Sigmoid colon (tissue), 7 donors: Measurements from ENCODE around the gene CSN2. TPM values are rescaled to one million over a fixed set of nuclear protein-coding genes. Genes with fewer than 3 reads are reported as not detected.

Experiments used
- DNase-seq: peaks from one replicate; pipeline ENCODE4 v3.0.0-alpha.2; 2019
- H3K27ac ChIP-seq, 4 donors: fragments of 200-600 bp; sonication (generic); one replicate each; pipeline ENCODE4 v1.5.1; 2016 to 2019; ENCODE audit warnings: mild to moderate bottlenecking in 1 of 4
- H3K27me3 ChIP-seq, 3 donors: fragments of 200-600 bp; sonication (generic); one replicate each; pipeline ENCODE4 v1.5.1; 2019; ENCODE audit warnings: mild to moderate bottlenecking in 1 of 3
- H3K36me3 ChIP-seq, 4 donors: fragments of 200-600 bp; sonication (generic); one replicate each; pipeline ENCODE4 v1.5.1; 2016 to 2019
- H3K4me1 ChIP-seq, 4 donors: fragments of 200-600 bp; sonication (generic); one replicate each; pipeline ENCODE4 v1.5.1; 2017 to 2019
- H3K4me3 ChIP-seq, 4 donors: fragments of 200-600 bp; sonication (generic); one replicate each; pipeline ENCODE4 v1.5.1; 2017 to 2019; ENCODE audit warnings: mild to moderate bottlenecking in 2 of 4, moderate library complexity in 1 of 4
- H3K9me3 ChIP-seq, 4 donors: fragments of 200-600 bp in 3 of 4; sonication (generic) in 3 of 4; one replicate each; pipeline versions ENCODE4 v1.5.1 to v1.6.1; 2013 to 2019
- CTCF ChIP-seq, 4 experiments: fragments of 450-650 bp in 3 of 4; fragments of 200-600 bp in 1 of 4; IDR thresholded peaks; one replicate each; pipeline ENCODE4 v1.5.1; 2016 to 2019; ENCODE audit warnings: antibody characterized with exemption in 4 of 4, mild to moderate bottlenecking in 3 of 4, moderate library complexity in 2 of 4
- EP300 ChIP-seq, 4 donors: sonication (generic); formaldehyde crosslinking; IDR thresholded peaks; one replicate each; pipeline ENCODE4 v1.6.1; 2017; ENCODE audit warnings: antibody characterized with exemption in 4 of 4
- POLR2A ChIP-seq, 2 donors: fragments of 450-650 bp; IDR thresholded peaks; one replicate each; pipeline ENCODE4 v1.6.1; 2016; ENCODE audit warnings: antibody characterized with exemption in 2 of 2, mild to moderate bottlenecking in 2 of 2, moderate library complexity in 2 of 2
- POLR2AphosphoS5 ChIP-seq, 4 donors: sonication (generic); formaldehyde crosslinking; IDR thresholded peaks; one replicate each; pipeline ENCODE4 v1.6.1; 2017; ENCODE audit warnings: antibody characterized with exemption in 4 of 4
- WGBS, 2 donors: extraction: QIAGEN DNeasy Blood & Tissue Kit; methylation state at CpG; one replicate each; pipeline ENCODE4 v1.1.7; 2013; 5-methylcytosine and 5-hydroxymethylcytosine counted together
- intact Hi-C: fragments of 100-400 bp; cut with DNase I; formaldehyde crosslinking; loops from one replicate; pipeline ENCODE4 v1.15.1; 2023
- polyA plus RNA-seq, 3 donors: library from polyadenylated mRNA; stranded (reverse); fragments of 200-250 nt; gene quantifications; one replicate each; pipeline ENCODE4 v1.2.3, GENCODE V29; 2013
- total RNA-seq, 4 donors: library from RNA; depleted of rRNA; stranded (reverse); fragments of >200 nt; gene quantifications; one replicate each; pipeline ENCODE4 v1.1.0, GENCODE V29; 2016
- donor health status: healthy with polysubstance abuse.
- donor health status: Bipolar disorder and iron deficiency.
- donor health status: healthy.

CSN2 gene, protein sequence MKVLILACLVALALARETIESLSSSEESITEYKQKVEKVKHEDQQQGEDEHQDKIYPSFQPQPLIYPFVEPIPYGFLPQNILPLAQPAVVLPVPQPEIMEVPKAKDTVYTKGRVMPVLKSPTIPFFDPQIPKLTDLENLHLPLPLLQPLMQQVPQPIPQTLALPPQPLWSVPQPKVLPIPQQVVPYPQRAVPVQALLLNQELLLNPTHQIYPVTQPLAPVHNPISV
- 1 to 10 TPM in 1 of 4 donors, not detected in 3; 1.1 TPM for total RNA-seq
- under 1 TPM in 1 of 3 donors, not detected in 2; 0.25 TPM for polyA plus RNA-seq

DNA sequence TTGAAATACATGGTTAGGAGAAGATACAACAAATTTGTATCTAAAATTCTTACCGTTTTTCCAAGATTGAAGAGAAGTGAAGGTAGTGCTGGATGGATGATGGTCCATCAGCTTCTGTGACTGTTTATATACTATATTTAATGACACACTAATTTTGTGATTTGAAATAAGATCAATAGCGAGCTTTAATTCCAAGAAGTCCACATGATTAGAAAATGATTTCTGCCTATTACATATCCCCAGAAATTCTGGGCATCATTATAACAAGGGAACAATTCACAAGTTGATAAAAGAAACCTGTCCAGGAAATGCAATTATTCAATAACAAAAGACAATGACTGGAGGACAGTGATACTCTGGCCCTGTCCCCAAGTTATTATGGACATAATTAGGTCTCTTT lies at the start of gene CSN2:
CSN2 (minus strand) TSS at position 101 of the 400 bp plus-strand sequence. CDS start 4,733 bp downstream, outside the sequence.
- Histone ChIP-seq H3K9me3 (no peaks in the 10 kb centered on the region), H3K27ac (no peak within 1 kb of the TSS), H3K27me3 (no peaks in the 10 kb centered on the region), H3K4me1 (no peaks in the 10 kb centered on the region), H3K4me3 (no peak within 1 kb of the TSS), H3K36me3 (no peaks in the 10 kb centered on the region)
- 87 to 89% methylated on average over 2 of the region's 2 CpGs for WGBS, 2 donors
- no peak for TF ChIP-seq POLR2A (IDR thresholded peaks at IDR 0.05)
- no peak for TF ChIP-seq CTCF (IDR thresholded peaks at IDR 0.05)
- no peak for TF ChIP-seq EP300 (IDR thresholded peaks at IDR 0.05)
- TF ChIP-seq POLR2AphosphoS5 (IDR thresholded peaks at IDR 0.05) = no peak
- intact Hi-C loops = no loop called here
- no peak for DNase-seq

DNA sequence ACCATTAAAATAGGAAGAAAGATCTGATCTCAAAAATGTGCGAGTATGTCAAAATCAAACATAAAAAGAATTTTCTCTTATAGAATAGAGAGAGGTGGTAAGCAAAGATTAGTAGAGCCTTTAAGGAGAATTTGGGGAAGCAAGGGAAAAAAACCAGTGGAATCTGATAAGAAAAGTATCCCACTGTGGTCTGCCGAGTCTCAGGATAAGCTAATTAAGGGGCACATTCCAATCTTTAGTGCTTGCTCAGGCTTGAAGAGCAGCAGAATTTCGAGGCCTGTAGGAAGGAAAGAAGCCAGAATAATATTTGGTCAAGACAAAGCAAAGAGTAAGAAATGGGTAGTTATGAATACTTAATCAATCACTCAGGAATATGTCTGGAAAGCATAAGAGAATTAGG lies 43.2 kb upstream of the CSN2 start:
- TF ChIP-seq EP300 (IDR thresholded peaks at IDR 0.05) (no peak), POLR2A (IDR thresholded peaks at IDR 0.05) (no peak), POLR2AphosphoS5 (IDR thresholded peaks at IDR 0.05) (no peak), CTCF (IDR thresholded peaks at IDR 0.05) (no peak)
- H3K36me3 ChIP-seq = no peaks in the 10 kb centered on the region
- H3K9me3 ChIP-seq = no peaks in the 10 kb centered on the region
- H3K4me3 ChIP-seq = no peak overlapping the region
- H3K27ac ChIP-seq = no peak overlapping the region
- intact Hi-C loops = no loop called here
- 60 to 70% methylated on average over 3 of the region's 3 CpGs for WGBS, 2 donors
- no peaks in the 10 kb centered on the region for H3K27me3 ChIP-seq
- no peak for DNase-seq
- no peaks in the 10 kb centered on the region for H3K4me1 ChIP-seq

- H3K27me3 ChIP-seq = no peaks in the 10 kb centered on the region
- H3K4me1 ChIP-seq = no peaks in the 10 kb centered on the region
- TF ChIP-seq CTCF (IDR thresholded peaks at IDR 0.05) (no peak), EP300 (IDR thresholded peaks at IDR 0.05) (no peak), POLR2AphosphoS5 (IDR thresholded peaks at IDR 0.05) (no peak), POLR2A (IDR thresholded peaks at IDR 0.05) (no peak)
- H3K4me3 ChIP-seq = no peak overlapping the region
- DNase-seq = no peak
- no peaks in the 10 kb centered on the region for H3K9me3 ChIP-seq
- H3K36me3 ChIP-seq = no peaks in the 10 kb centered on the region
- no peak overlapping the region for H3K27ac ChIP-seq
- intact Hi-C loops = no loop called here
Observed at GRCh38 chr4:70002507-70002906, 37.0 kb upstream of the CSN2 start.

GRCh38 chr4:70000711-70001110 lies 35.2 kb upstream of the CSN2 start:
- 74 to 77% methylated on average over 1 of the region's 1 CpG for WGBS, 2 donors
- Histone ChIP-seq H3K4me1 (no peaks in the 10 kb centered on the region), H3K4me3 (no peak overlapping the region), H3K9me3 (no peaks in the 10 kb centered on the region), H3K36me3 (no peaks in the 10 kb centered on the region), H3K27me3 (no peaks in the 10 kb centered on the region), H3K27ac (no peak overlapping the region)
- no peak for DNase-seq
- intact Hi-C loops = no loop called here
- TF ChIP-seq EP300 (IDR thresholded peaks at IDR 0.05) = no peak
- TF ChIP-seq POLR2AphosphoS5 (IDR thresholded peaks at IDR 0.05) = no peak
- no peak for TF ChIP-seq POLR2A (IDR thresholded peaks at IDR 0.05)

DNA sequence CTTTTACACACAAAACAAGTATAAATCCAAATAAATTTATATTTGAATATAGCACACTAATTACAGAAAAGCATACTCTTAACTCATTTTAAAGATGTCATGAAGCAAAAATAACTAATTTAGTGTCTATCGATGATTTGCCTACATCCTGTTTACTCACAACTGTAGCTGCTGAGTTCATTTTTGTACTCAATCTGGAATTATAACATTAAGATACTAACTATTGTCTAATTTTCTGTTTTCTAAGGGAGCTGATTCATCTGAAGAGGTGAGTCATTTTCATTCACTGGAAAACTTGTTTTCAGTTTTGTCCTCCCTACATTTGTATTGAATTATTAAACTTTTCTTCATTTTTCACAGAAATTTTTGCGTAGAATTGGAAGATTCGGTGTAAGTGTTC lies 33.9 kb upstream of the CSN2 start:
- no peaks in the 10 kb centered on the region for H3K27me3 ChIP-seq
- H3K36me3 ChIP-seq = no peaks in the 10 kb centered on the region
- intact Hi-C loops = no loop called here
- TF ChIP-seq EP300 (IDR thresholded peaks at IDR 0.05) = no peak
- TF ChIP-seq POLR2A (IDR thresholded peaks at IDR 0.05) = no peak
- no peak for TF ChIP-seq POLR2AphosphoS5 (IDR thresholded peaks at IDR 0.05)
- no peak for TF ChIP-seq CTCF (IDR thresholded peaks at IDR 0.05)
- no peak overlapping the region for H3K4me3 ChIP-seq
- H3K27ac ChIP-seq = no peak overlapping the region
- H3K9me3 ChIP-seq = no peaks in the 10 kb centered on the region
- no peak for DNase-seq
- H3K4me1 ChIP-seq = no peaks in the 10 kb centered on the region
- 89 to 96% methylated on average over 3 of the region's 3 CpGs for WGBS, 2 donors
